ENCODE measurements around the gene SLC9B2.

GRCh38 chr4:103075435-103075893, 1.1 kb downstream of the SLC9B2 start:
- TF ChIP-seq POLR2A (IDR thresholded peaks at IDR 0.05): no peak
- TF ChIP-seq, protein P1, sequence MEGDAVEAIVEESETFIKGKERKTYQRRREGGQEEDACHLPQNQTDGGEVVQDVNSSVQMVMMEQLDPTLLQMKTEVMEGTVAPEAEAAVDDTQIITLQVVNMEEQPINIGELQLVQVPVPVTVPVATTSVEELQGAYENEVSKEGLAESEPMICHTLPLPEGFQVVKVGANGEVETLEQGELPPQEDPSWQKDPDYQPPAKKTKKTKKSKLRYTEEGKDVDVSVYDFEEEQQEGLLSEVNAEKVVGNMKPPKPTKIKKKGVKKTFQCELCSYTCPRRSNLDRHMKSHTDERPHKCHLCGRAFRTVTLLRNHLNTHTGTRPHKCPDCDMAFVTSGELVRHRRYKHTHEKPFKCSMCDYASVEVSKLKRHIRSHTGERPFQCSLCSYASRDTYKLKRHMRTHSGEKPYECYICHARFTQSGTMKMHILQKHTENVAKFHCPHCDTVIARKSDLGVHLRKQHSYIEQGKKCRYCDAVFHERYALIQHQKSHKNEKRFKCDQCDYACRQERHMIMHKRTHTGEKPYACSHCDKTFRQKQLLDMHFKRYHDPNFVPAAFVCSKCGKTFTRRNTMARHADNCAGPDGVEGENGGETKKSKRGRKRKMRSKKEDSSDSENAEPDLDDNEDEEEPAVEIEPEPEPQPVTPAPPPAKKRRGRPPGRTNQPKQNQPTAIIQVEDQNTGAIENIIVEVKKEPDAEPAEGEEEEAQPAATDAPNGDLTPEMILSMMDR (IDR thresholded peaks at IDR 0.05): no peak
